Adrenal gland (tissue), 12 donors: Measurements from ENCODE around the gene RSPH3. TPM values are rescaled to one million over a fixed set of nuclear protein-coding genes. Genes with fewer than 3 reads are reported as not detected.

Experiments
- DNase-seq, 7 donors: peaks; one replicate each; pipeline ENCODE4 v3.0.0-alpha.2; 2019 to 2020
- H3K27ac ChIP-seq, 5 donors: fragments of 200-600 bp; sonication (generic) in 4 of 5; 1 replicate in 3 of 5; 2 replicates in 2 of 5; pipeline versions ENCODE4 v1.5.1 to v1.8.0; 2016 to 2020; ENCODE audit warnings: mild to moderate bottlenecking in 1 of 5
- H3K27me3 ChIP-seq: fragments of 200-600 bp; 2 replicates; pipeline ENCODE4 v1.8.0; 2021
- H3K36me3 ChIP-seq, 2 donors: fragments of 200-600 bp; replicated peaks in 1 of 2; 1 replicate in 1 of 2; 2 replicates in 1 of 2; pipeline versions ENCODE4 v1.5.1 to v1.8.0; 2018 to 2022
- H3K4me1 ChIP-seq, 2 donors: fragments of 200-600 bp; replicated peaks in 1 of 2; 1 replicate in 1 of 2; 2 replicates in 1 of 2; pipeline versions ENCODE4 v1.5.1 to v1.8.0; 2018 to 2021
- H3K4me3 ChIP-seq, 4 donors: fragments of 200-600 bp; sonication (generic) in 3 of 4; one replicate each; pipeline ENCODE4 v1.5.1; 2016 to 2018
- H3K9me3 ChIP-seq, 3 donors: fragments of 200-600 bp; sonication (generic) in 1 of 3; replicated peaks in 1 of 3; 1 replicate in 2 of 3; 2 replicates in 1 of 3; pipeline versions ENCODE4 v1.5.1 to v1.8.0; 2016 to 2021
- POLR2A ChIP-seq, 2 donors: fragments of 450-650 bp; IDR thresholded peaks; one replicate each; pipeline ENCODE4 v1.6.1; 2017; ENCODE audit warnings: antibody characterized with exemption in 2 of 2, mild to moderate bottlenecking in 2 of 2, moderate library complexity in 1 of 2
- WGBS, 4 donors: extraction: QIAGEN DNeasy Blood & Tissue Kit in 2 of 4; methylation state at CpG; one replicate each; pipeline versions ENCODE4 v1.1.5 to v1.1.7; 2013 to 2017; 5-methylcytosine and 5-hydroxymethylcytosine counted together
- intact Hi-C, 2 donors: fragments of 100-400 bp; cut with DNase I; formaldehyde crosslinking; loops; one replicate each; pipeline versions ENCODE4 v1.14.1 to v1.15.0; 2022 to 2023
- polyA plus RNA-seq, 3 donors: library from polyadenylated mRNA; stranded (reverse); fragments of 200-250 nt in 2 of 3; fragments of 350-450 nt in 1 of 3; fragmentation: Illumina TruSeq in 1 of 3; extraction: RNeasy Lipid Tissue Mini Kit (QIAGEN cat#74804) in 1 of 3; gene quantifications; one replicate each; pipeline ENCODE4 v1.2.3, GENCODE V29; 2013 to 2014
- total RNA-seq, 9 donors: library from RNA; depleted of rRNA in 4 of 9; stranded (reverse); fragments of >200 nt in 4 of 9; fragments of 120-200 nt in 1 of 9; fragmentation: NEBNext Ultra II Directional in 1 of 9; extraction: Animal tissue kit (Norgen Biotek cat#: 25700) in 1 of 9; gene quantifications; one replicate each; pipeline versions ENCODE4 v1.1.0 to v1.2.4, GENCODE V29; 2013 to 2023
- TF ChIP-seq, protein P1 (sequence below), 6 experiments: fragments of 450-650 bp in 4 of 6; fragments of 200-600 bp in 2 of 6; sonication (generic) in 1 of 6; IDR thresholded peaks; 1 replicate in 5 of 6; 2 replicates in 1 of 6; pipeline versions ENCODE4 v1.5.1 to v1.8.0; 2016 to 2021; ENCODE audit warnings: antibody characterized with exemption in 6 of 6, mild to moderate bottlenecking in 2 of 6, moderate library complexity in 1 of 6
- donor health status: healthy with polysubstance abuse.
- donor health status: Bipolar disorder and iron deficiency.
- donor health status: DM: yes; HTN: yes; CAD: no.
- donor health status: DM: no; HTN: no; CAD: no.
- donor health status: DM: no; HTN: no; CAD: no.
- donor health status: DM: yes; HTN: yes; CAD: no.

RSPH3 gene
- total and polyA plus RNA-seq, 12 donors, result 3.4 to 20.5 (median 12.8) TPM

- H3K4me3 ChIP-seq, result no peak overlapping the region
- H3K36me3 ChIP-seq, result no peaks in the 10 kb centered on the region
- no peaks in the 10 kb centered on the region for H3K4me1 ChIP-seq
- no peak for DNase-seq
- TF ChIP-seq, protein P1, sequence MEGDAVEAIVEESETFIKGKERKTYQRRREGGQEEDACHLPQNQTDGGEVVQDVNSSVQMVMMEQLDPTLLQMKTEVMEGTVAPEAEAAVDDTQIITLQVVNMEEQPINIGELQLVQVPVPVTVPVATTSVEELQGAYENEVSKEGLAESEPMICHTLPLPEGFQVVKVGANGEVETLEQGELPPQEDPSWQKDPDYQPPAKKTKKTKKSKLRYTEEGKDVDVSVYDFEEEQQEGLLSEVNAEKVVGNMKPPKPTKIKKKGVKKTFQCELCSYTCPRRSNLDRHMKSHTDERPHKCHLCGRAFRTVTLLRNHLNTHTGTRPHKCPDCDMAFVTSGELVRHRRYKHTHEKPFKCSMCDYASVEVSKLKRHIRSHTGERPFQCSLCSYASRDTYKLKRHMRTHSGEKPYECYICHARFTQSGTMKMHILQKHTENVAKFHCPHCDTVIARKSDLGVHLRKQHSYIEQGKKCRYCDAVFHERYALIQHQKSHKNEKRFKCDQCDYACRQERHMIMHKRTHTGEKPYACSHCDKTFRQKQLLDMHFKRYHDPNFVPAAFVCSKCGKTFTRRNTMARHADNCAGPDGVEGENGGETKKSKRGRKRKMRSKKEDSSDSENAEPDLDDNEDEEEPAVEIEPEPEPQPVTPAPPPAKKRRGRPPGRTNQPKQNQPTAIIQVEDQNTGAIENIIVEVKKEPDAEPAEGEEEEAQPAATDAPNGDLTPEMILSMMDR (IDR thresholded peaks at IDR 0.05), result no peak
- TF ChIP-seq POLR2A (IDR thresholded peaks at IDR 0.05), result no peak
- H3K9me3 ChIP-seq, result no peaks in the 10 kb centered on the region
- intact Hi-C loops, result no loop called here
- H3K27me3 ChIP-seq, result no peaks in the 10 kb centered on the region
- H3K27ac ChIP-seq, result no peak overlapping the region
- WGBS, 4 donors, result 87 to 100% (median 98%) methylated on average over 1 of the region's 1 CpG
These were observed 12.3 kb downstream of the RSPH3 start for GRCh38 chr6:158987657-158988056.

GRCh38 chr6:158978757-158979156, 21.2 kb downstream of the RSPH3 start:
- H3K27ac ChIP-seq, result no peak overlapping the region
- no peak for DNase-seq
- intact Hi-C loops, result loop anchor here in 1 of 2 donors (10.0 kb wide), 1 partner anchor 164 kb away; the partner anchor contains the start of gene EZR
- H3K36me3 ChIP-seq, result peaks cover 0 to 19% of the 10 kb centered on the region in 2 donors
- H3K9me3 ChIP-seq, result no peaks in the 10 kb centered on the region
- no peaks in the 10 kb centered on the region for H3K4me1 ChIP-seq
- WGBS, 4 donors, result 93 to 100% (median 99%) methylated on average over 3 of the region's 3 CpGs
- TF ChIP-seq, protein P1 (IDR thresholded peaks at IDR 0.05), result no peak
- TF ChIP-seq POLR2A (IDR thresholded peaks at IDR 0.05), result no peak
- H3K4me3 ChIP-seq, result no peak overlapping the region
- no peaks in the 10 kb centered on the region for H3K27me3 ChIP-seq

DNA sequence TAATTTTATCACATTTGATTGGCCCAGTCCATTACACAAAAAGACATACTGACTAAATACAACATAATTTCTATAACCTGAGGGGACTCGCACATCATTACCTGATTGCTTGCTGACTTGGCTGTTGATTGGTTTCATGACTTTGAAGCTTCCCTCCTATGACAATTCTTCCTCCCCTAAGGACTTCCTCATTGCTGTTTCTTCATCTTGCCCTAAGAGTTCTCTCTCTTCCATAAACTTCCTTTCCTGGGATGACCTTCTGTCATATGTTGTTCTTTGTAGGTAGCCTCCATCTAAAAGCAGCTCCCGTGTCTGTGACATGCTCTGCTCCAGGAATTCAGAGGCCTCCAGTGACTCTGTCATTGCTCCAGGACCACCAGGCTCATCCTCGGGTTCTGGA, 22.6 kb downstream of the RSPH3 start:
- WGBS, 4 donors, result 76 to 86% (median 83%) methylated on average over 3 of the region's 3 CpGs
- Histone ChIP-seq H3K4me3 (no peak overlapping the region), H3K27me3 (no peaks in the 10 kb centered on the region), H3K4me1 (peaks cover 0 to 3% of the 10 kb centered on the region in 2 donors), H3K36me3 (peaks cover 0 to 19% of the 10 kb centered on the region in 2 donors), H3K27ac (no peak overlapping the region), H3K9me3 (no peaks in the 10 kb centered on the region)
- DNase-seq, result no peak
- TF ChIP-seq POLR2A (IDR thresholded peaks at IDR 0.05), result no peak
- intact Hi-C loops, result loop anchor here in 1 of 2 donors (10.0 kb wide), 1 partner anchor 163 kb away; the partner anchor contains the start of gene EZR

DNA sequence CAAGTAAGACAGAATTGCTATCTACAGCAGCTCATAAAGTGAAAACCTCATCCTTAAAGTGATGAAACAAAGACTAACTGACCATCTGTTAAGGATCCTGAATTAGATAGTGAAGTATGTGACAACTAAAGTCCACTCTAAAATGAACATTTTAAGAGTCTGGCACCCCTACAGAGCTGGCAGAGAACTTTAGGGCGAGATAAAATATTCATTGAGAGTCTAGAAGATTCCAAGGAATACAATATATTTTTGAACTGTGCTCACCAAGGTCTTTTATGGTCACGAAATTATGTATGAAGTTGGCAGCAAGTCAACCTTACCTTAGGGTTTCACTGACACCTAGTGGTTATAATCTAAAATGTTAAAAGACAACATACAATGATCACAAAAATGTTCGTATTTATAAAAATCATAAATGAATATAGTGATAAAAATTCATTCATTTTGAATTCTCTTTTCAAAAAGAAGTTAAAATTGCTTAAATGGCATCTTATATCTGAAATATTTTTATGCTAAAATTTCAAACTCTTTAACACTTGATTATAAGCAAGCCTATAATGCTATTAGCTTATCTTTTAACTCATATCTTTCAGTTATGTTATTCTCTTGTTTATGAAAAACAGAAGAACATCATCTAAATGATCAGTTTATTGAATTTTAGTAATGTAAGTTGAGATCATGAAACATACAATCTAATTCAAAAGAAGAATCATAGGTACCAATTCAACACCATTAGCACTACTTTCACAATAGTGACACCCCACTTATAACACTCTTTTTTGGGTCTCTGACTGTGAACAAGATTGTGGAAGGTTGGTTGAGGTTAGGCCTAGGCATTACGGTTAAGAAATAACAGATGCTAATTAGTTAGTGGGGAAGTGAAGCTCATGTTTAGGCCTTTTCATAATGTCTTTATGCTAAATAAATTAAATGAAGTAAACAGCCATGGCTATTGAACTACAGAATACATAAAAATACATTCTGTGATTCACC, 27.5 kb downstream of the RSPH3 start:
- H3K27ac ChIP-seq, result peak overlapping the region in 2 of 5 donors; percentile 9 to 31
- no peaks in the 10 kb centered on the region for H3K27me3 ChIP-seq
- no peak overlapping the region for H3K4me3 ChIP-seq
- 18 to 24% (median 23%) methylated on average over 4 of the region's 4 CpGs for WGBS, 4 donors
- peaks cover 0 to 14% of the 10 kb centered on the region in 2 donors for H3K36me3 ChIP-seq
- H3K4me1 ChIP-seq, result peaks cover 9 to 11% of the 10 kb centered on the region in 2 donors
- DNase-seq, result peak in 1 of 7 donors; percentile 10
- intact Hi-C loops, result loop anchor here (5.0 to 10.0 kb wide), 2 partner anchors 158 to 270 kb away; partner anchors contain the start of gene EZR (in 1 of the 2)
- TF ChIP-seq, protein P1 (IDR thresholded peaks at IDR 0.05), result peak; percentile 32 to 81 (median 63)
- TF ChIP-seq POLR2A (IDR thresholded peaks at IDR 0.05), result no peak
- H3K9me3 ChIP-seq, result peaks cover 0 to 7% (median 0%) of the 10 kb centered on the region in 3 donors
